KMS-11 (cell line): ENCODE results near the gene OR5K3.

Experiments
- H2AFZ ChIP-seq: fragments of 200-600 bp; sonication (generic); 2 replicates; pipeline ENCODE4 v1.6.1; 2016; ENCODE audit warnings: antibody characterized with exemption, mixed run types, low read depth
- H3K27ac ChIP-seq: fragments of 200-600 bp; sonication (generic); 2 replicates; pipeline ENCODE4 v1.6.1; 2016; ENCODE audit warnings: mild to moderate bottlenecking, mixed run types
- H3K27me3 ChIP-seq: fragments of 200-600 bp; sonication (generic); 2 replicates; pipeline ENCODE4 v1.6.1; 2017; ENCODE audit warnings: mild to moderate bottlenecking, low read depth, mixed run types, moderate library complexity; ENCODE audit not compliant: insufficient read depth
- H3K36me3 ChIP-seq: fragments of 200-600 bp; sonication (generic); 2 replicates; pipeline ENCODE4 v1.6.1; 2017; ENCODE audit warnings: mild to moderate bottlenecking, mixed run types; ENCODE audit not compliant: insufficient read depth
- H3K4me1 ChIP-seq: fragments of 200-600 bp; sonication (generic); 2 replicates; pipeline ENCODE4 v1.6.1; 2016; ENCODE audit warnings: mild to moderate bottlenecking, low read depth, mixed run types; ENCODE audit not compliant: poor library complexity, severe bottlenecking
- H3K4me2 ChIP-seq: fragments of 200-600 bp; sonication (generic); 2 replicates; pipeline ENCODE4 v1.7.0; 2016; ENCODE audit warnings: mild to moderate bottlenecking, mixed run types
- H3K4me3 ChIP-seq: fragments of 200-600 bp; sonication (generic); IDR thresholded peaks from 2 replicates; pipeline ENCODE4 v1.6.1; 2017; ENCODE audit warnings: low read depth, low read length, mixed read lengths; ENCODE audit not compliant: insufficient read depth
- H3K79me2 ChIP-seq: fragments of 200-600 bp; sonication (generic); 2 replicates; pipeline ENCODE4 v1.6.1; 2016; ENCODE audit warnings: low read depth, mixed run types; ENCODE audit not compliant: insufficient read depth
- H3K9ac ChIP-seq: fragments of 200-600 bp; sonication (generic); 2 replicates; pipeline ENCODE4 v1.6.1; 2016; ENCODE audit warnings: mild to moderate bottlenecking, mixed run types
- H4K20me1 ChIP-seq: fragments of 200-600 bp; sonication (generic); 2 replicates; pipeline ENCODE4 v1.6.1; 2016; ENCODE audit warnings: mild to moderate bottlenecking, mixed run types; ENCODE audit not compliant: insufficient read depth
- TF ChIP-seq, protein P1 (sequence below): fragments of 200-600 bp; sonication (generic); conservative IDR thresholded peaks from 2 replicates; pipeline ENCODE4 v1.6.1; 2017; ENCODE audit warnings: low read depth, mild to moderate bottlenecking, antibody characterized with exemption, low read length, moderate library complexity, mixed read lengths

The OR5K3 gene

GRCh38 chr3:98398513-98398912, 8.0 kb downstream of the OR5K3 start:
- Histone ChIP-seq H3K36me3 (no peaks in the 10 kb centered on the region), H3K79me2 (no peaks in the 10 kb centered on the region), H4K20me1 (no peaks in the 10 kb centered on the region)

DNA sequence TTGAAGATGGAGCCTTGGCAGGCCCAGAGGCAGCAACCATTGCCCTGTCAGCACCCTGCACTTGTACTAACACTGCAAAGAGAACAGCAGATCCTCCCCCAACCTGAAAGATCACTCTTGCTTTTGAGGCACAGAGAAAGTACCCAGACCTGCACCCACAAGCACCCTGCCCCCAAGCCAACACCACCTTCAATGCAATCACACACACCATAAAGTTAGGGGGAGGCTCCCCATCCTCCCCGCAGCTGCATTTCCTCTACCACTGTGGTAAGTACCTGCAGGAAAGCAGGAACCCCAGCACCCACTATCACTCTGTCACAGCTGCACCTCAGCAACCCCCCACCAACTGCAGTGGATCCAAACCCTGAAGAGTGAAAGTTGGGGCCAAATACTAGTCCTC, 12.0 kb downstream of the OR5K3 start:
- no peak overlapping the region for H3K4me3 ChIP-seq
- no peak overlapping the region for H3K27ac ChIP-seq
- H2AFZ ChIP-seq = no peak overlapping the region
- no peaks in the 10 kb centered on the region for H4K20me1 ChIP-seq
- no peaks in the 10 kb centered on the region for H3K79me2 ChIP-seq
- H3K36me3 ChIP-seq = no peaks in the 10 kb centered on the region
- no peaks in the 10 kb centered on the region for H3K27me3 ChIP-seq
- H3K9ac ChIP-seq = no peak overlapping the region
- H3K4me2 ChIP-seq = no peak overlapping the region
- TF ChIP-seq, protein P1, sequence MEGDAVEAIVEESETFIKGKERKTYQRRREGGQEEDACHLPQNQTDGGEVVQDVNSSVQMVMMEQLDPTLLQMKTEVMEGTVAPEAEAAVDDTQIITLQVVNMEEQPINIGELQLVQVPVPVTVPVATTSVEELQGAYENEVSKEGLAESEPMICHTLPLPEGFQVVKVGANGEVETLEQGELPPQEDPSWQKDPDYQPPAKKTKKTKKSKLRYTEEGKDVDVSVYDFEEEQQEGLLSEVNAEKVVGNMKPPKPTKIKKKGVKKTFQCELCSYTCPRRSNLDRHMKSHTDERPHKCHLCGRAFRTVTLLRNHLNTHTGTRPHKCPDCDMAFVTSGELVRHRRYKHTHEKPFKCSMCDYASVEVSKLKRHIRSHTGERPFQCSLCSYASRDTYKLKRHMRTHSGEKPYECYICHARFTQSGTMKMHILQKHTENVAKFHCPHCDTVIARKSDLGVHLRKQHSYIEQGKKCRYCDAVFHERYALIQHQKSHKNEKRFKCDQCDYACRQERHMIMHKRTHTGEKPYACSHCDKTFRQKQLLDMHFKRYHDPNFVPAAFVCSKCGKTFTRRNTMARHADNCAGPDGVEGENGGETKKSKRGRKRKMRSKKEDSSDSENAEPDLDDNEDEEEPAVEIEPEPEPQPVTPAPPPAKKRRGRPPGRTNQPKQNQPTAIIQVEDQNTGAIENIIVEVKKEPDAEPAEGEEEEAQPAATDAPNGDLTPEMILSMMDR = no peak
- H3K4me1 ChIP-seq = peaks cover 14% of the 10 kb centered on the region

More at GRCh38 chr3:98398513-98398912, 8.0 kb downstream of the OR5K3 start:
- no peak overlapping the region for H3K4me2 ChIP-seq
- H3K4me3 ChIP-seq = no peak overlapping the region
- TF ChIP-seq, protein P1 = no peak
- no peak overlapping the region for H3K9ac ChIP-seq
- peaks cover 5% of the 10 kb centered on the region for H3K4me1 ChIP-seq
- H3K27me3 ChIP-seq = no peaks in the 10 kb centered on the region
- no peak overlapping the region for H2AFZ ChIP-seq
- no peak overlapping the region for H3K27ac ChIP-seq

- Histone ChIP-seq H3K4me2 (no peak overlapping the region), H3K27me3 (no peaks in the 10 kb centered on the region), H3K79me2 (no peaks in the 10 kb centered on the region), H4K20me1 (no peaks in the 10 kb centered on the region), H3K27ac (no peak overlapping the region), H2AFZ (no peak overlapping the region), H3K9ac (no peak overlapping the region), H3K4me1 (peaks cover 14% of the 10 kb centered on the region), H3K36me3 (no peaks in the 10 kb centered on the region), H3K4me3 (no peak overlapping the region)
- TF ChIP-seq, protein P1 = no peak
These were observed 13.5 kb downstream of the OR5K3 start for GRCh38 chr3:98404010-98404409.

- no peak overlapping the region for H2AFZ ChIP-seq
- no peak overlapping the region for H3K9ac ChIP-seq
- H3K27me3 ChIP-seq = no peaks in the 10 kb centered on the region
- no peak overlapping the region for H3K4me3 ChIP-seq
- H4K20me1 ChIP-seq = no peaks in the 10 kb centered on the region
- no peak overlapping the region for H3K4me2 ChIP-seq
- no peaks in the 10 kb centered on the region for H3K79me2 ChIP-seq
- no peak overlapping the region for H3K27ac ChIP-seq
- peaks cover 10% of the 10 kb centered on the region for H3K4me1 ChIP-seq
- TF ChIP-seq, protein P1 = no peak
- no peaks in the 10 kb centered on the region for H3K36me3 ChIP-seq
These were observed 15.6 kb downstream of the OR5K3 start for GRCh38 chr3:98406034-98406433.
